Liver (tissue), 9 donors: Measurements from ENCODE around the gene TBL1X. TPM values are rescaled to one million over a fixed set of nuclear protein-coding genes. Genes with fewer than 3 reads are reported as not detected.

ENCODE experiments used
- DNase-seq: peaks from one replicate; pipeline ENCODE4 v3.0.0-alpha.2; 2017; ENCODE audit warnings: low spot score
- H3K27ac ChIP-seq, 2 donors: one replicate each; pipeline ENCODE4 v1.7.0; 2013; ENCODE audit warnings: inconsistent platforms in 2 of 2, low read length in 2 of 2, control low read depth in 1 of 2, low read depth in 1 of 2, mild to moderate bottlenecking in 1 of 2
- H3K27me3 ChIP-seq, 4 donors: one replicate each; pipeline versions ENCODE4 v1.6.1 to v1.7.0; 2013; ENCODE audit warnings: low read length in 3 of 4, inconsistent platforms in 1 of 4, mild to moderate bottlenecking in 1 of 4, moderate library complexity in 1 of 4; ENCODE audit not compliant: control insufficient read depth in 4 of 4, insufficient read depth in 4 of 4
- H3K36me3 ChIP-seq, 4 donors: one replicate each; pipeline versions ENCODE4 v1.6.1 to v1.7.0; 2013; ENCODE audit warnings: low read length in 3 of 4, mild to moderate bottlenecking in 3 of 4, low read depth in 1 of 4, moderate library complexity in 1 of 4; ENCODE audit not compliant: control insufficient read depth in 4 of 4, insufficient read depth in 3 of 4
- H3K4me1 ChIP-seq, 4 donors: one replicate each; pipeline versions ENCODE4 v1.6.1 to v1.7.0; 2013; ENCODE audit warnings: low read length in 3 of 4, mild to moderate bottlenecking in 3 of 4, moderate library complexity in 1 of 4; ENCODE audit not compliant: control insufficient read depth in 4 of 4, insufficient read depth in 4 of 4
- H3K4me3 ChIP-seq, 3 donors: one replicate each; pipeline versions ENCODE4 v1.6.1 to v1.7.0; 2013; ENCODE audit warnings: low read length in 3 of 3, control low read depth in 1 of 3, low read depth in 1 of 3, mild to moderate bottlenecking in 1 of 3
- H3K9ac ChIP-seq, 2 donors: one replicate each; pipeline ENCODE4 v1.7.0; 2013; ENCODE audit warnings: low read length in 2 of 2, mild to moderate bottlenecking in 2 of 2, moderate library complexity in 2 of 2, control low read depth in 1 of 2, low read depth in 1 of 2
- H3K9me3 ChIP-seq, 4 donors: one replicate each; pipeline versions ENCODE4 v1.6.1 to v1.7.0; 2013; ENCODE audit warnings: low read length in 3 of 4; ENCODE audit not compliant: control insufficient read depth in 4 of 4
- EGR1 ChIP-seq, 2 donors: IDR thresholded peaks; 2 replicates each; pipeline ENCODE4 v1.6.1; 2016 to 2018; ENCODE audit warnings: antibody characterized with exemption in 2 of 2, low read depth in 2 of 2
- FOXA1 ChIP-seq: IDR thresholded peaks from 2 replicates; pipeline ENCODE4 v1.6.1; 2016; ENCODE audit warnings: antibody characterized with exemption
- FOXA2 ChIP-seq: IDR thresholded peaks from 2 replicates; pipeline ENCODE4 v1.6.1; 2016; ENCODE audit warnings: antibody characterized with exemption
- GABPA ChIP-seq, 2 donors: IDR thresholded peaks in 1 of 2; conservative IDR thresholded peaks in 1 of 2; 2 replicates each; pipeline ENCODE4 v1.6.1; 2016; ENCODE audit warnings: antibody characterized with exemption in 2 of 2, mild to moderate bottlenecking in 1 of 2, moderate library complexity in 1 of 2
- HNF4A ChIP-seq, 2 donors: conservative IDR thresholded peaks; 2 replicates each; pipeline ENCODE4 v1.6.1; 2016; ENCODE audit warnings: antibody characterized with exemption in 2 of 2, mild to moderate bottlenecking in 2 of 2
- HNF4G ChIP-seq: IDR thresholded peaks from 2 replicates; pipeline ENCODE4 v1.6.1; 2016; ENCODE audit warnings: antibody characterized with exemption
- JUND ChIP-seq, 2 donors: IDR thresholded peaks; 2 replicates each; pipeline ENCODE4 v1.6.1; 2016; ENCODE audit warnings: antibody characterized with exemption in 2 of 2
- NR2F2 ChIP-seq: IDR thresholded peaks from 2 replicates; pipeline ENCODE4 v1.6.1; 2016; ENCODE audit warnings: antibody characterized with exemption
- RXRA ChIP-seq, 2 donors: IDR thresholded peaks; 2 replicates each; pipeline ENCODE4 v1.6.1; 2017 to 2018; ENCODE audit warnings: antibody characterized with exemption in 2 of 2, mild to moderate bottlenecking in 1 of 2
- SP1 ChIP-seq: IDR thresholded peaks from 2 replicates; pipeline ENCODE4 v1.6.1; 2018; ENCODE audit warnings: antibody characterized with exemption, mild to moderate bottlenecking
- TAF1 ChIP-seq: conservative IDR thresholded peaks from 2 replicates; pipeline ENCODE4 v1.6.1; 2016; ENCODE audit warnings: antibody characterized with exemption, mild to moderate bottlenecking
- YY1 ChIP-seq: IDR thresholded peaks from 2 replicates; pipeline ENCODE4 v1.6.1; 2016; ENCODE audit warnings: antibody characterized with exemption, mild to moderate bottlenecking
- WGBS: extraction: QIAGEN DNeasy Blood & Tissue Kit; methylation state at CpG from one replicate; pipeline ENCODE4 v1.1.7; 2013; 5-methylcytosine and 5-hydroxymethylcytosine counted together
- polyA plus RNA-seq, 2 donors: library from polyadenylated mRNA; stranded (reverse) in 1 of 2; unstranded in 1 of 2; fragments of 200-250 nt in 1 of 2; fragments of >200 nt in 1 of 2; fragmentation: Nextera tagmentation in 1 of 2; extraction: Ambion mirVana in 1 of 2; gene quantifications; one replicate each; pipeline versions ENCODE4 v1.2.1 to v1.2.3, GENCODE V29; 2013 to 2015
- total RNA-seq, 2 donors: library from RNA; depleted of rRNA; stranded (reverse); fragments of >200 nt; gene quantifications; one replicate each; pipeline ENCODE4 v1.2.3, GENCODE V29; 2014
- TF ChIP-seq, protein P1 (sequence below): IDR thresholded peaks from 2 replicates; pipeline ENCODE4 v1.6.1; 2016; ENCODE audit warnings: antibody characterized with exemption
- TF ChIP-seq, protein P2 (sequence below): IDR thresholded peaks from 2 replicates; pipeline ENCODE4 v1.6.1; 2016; ENCODE audit warnings: antibody characterized with exemption, mild to moderate bottlenecking
- TF ChIP-seq, protein P3 (sequence below): fragments of 150-350 bp; IDR thresholded peaks from 2 replicates; pipeline ENCODE4 v1.5.1; 2017; ENCODE audit warnings: improper control_type of control experiment, low read depth, low read length; ENCODE audit not compliant: missing input control
- TF ChIP-seq, protein P4 (sequence below): IDR thresholded peaks from 2 replicates; pipeline ENCODE4 v1.6.1; 2016; ENCODE audit warnings: antibody characterized with exemption
- donor health status: healthy.
- donor health status: healthy.
- donor health status: healthy.
- donor health status: healthy.
- donor health status: healthy.

The TBL1X gene
- total and polyA plus RNA-seq, 4 donors: 11.2 to 15.1 (median 11.8) TPM

DNA sequence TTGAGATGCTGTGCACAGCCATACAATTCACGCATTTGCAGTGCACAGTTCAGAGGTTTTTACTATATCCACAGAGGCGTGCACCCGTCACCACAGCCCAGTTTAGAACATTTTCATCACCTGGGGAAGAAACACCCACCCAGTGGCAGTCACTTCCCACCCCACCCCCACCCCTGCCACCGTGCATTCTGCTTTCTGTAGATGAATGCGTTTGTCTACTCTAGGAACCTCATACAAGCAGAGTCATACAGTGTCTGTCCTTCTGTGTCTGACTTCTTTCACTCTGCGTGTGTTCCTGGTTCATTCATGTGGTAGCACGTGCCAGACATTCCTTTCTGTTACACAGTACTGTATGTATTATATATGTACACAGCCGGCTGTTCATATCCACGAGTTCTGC lies 122.8 kb downstream of the TBL1X start:
- Histone ChIP-seq H3K4me1 (no peaks in the 10 kb centered on the region), H3K4me3 (no peak overlapping the region), H3K36me3 (no peaks in the 10 kb centered on the region), H3K27ac (no peak overlapping the region), H3K9ac (no peak overlapping the region), H3K27me3 (no peaks in the 10 kb centered on the region), H3K9me3 (no peaks in the 10 kb centered on the region)
- TF ChIP-seq, protein P1, sequence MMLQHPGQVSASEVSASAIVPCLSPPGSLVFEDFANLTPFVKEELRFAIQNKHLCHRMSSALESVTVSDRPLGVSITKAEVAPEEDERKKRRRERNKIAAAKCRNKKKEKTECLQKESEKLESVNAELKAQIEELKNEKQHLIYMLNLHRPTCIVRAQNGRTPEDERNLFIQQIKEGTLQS: no peak
- TF ChIP-seq FOXA2: no peak
- TF ChIP-seq HNF4G: no peak
- TF ChIP-seq EGR1 (IDR thresholded peaks at IDR 0.05; ENCODE audit: low read depth in 2 of 2): no peak
- 91% methylated on average over 9 of the region's 9 CpGs for WGBS
- no peak for DNase-seq

DNA sequence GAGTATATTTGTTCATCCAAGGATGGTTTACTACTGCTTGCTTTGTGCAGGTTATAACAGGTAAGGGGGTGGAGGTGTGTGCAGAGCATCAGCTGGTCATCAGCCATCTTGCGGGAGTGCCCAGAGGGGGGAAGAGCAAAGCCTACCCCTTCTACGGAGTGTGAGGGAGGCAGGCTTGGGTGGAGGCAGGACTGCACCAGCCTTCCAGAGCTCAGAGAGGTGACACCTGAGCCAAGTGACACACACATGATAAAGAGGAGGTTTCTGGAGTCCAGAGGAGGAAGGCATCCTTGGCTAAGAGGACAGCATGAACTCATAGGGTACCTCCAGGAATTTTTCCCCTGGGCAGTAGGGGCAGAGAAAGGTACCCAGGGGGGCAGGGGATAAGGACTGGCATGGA lies 126.6 kb downstream of the TBL1X start:
- Histone ChIP-seq H3K9ac (no peak overlapping the region), H3K27ac (no peak overlapping the region), H3K4me1 (no peaks in the 10 kb centered on the region), H3K9me3 (no peaks in the 10 kb centered on the region), H3K27me3 (no peaks in the 10 kb centered on the region), H3K36me3 (no peaks in the 10 kb centered on the region), H3K4me3 (no peak overlapping the region)
- 97% methylated on average over 2 of the region's 2 CpGs for WGBS
- TF ChIP-seq HNF4A (conservative IDR thresholded peaks at IDR 0.05): no peak
- no peak for TF ChIP-seq TAF1
- TF ChIP-seq RXRA (IDR thresholded peaks at IDR 0.05): no peak
- TF ChIP-seq SP1: no peak
- no peak for TF ChIP-seq YY1
- no peak for TF ChIP-seq JUND (IDR thresholded peaks at IDR 0.05)
- no peak for TF ChIP-seq NR2F2
- no peak for TF ChIP-seq FOXA2
- TF ChIP-seq, protein P2, sequence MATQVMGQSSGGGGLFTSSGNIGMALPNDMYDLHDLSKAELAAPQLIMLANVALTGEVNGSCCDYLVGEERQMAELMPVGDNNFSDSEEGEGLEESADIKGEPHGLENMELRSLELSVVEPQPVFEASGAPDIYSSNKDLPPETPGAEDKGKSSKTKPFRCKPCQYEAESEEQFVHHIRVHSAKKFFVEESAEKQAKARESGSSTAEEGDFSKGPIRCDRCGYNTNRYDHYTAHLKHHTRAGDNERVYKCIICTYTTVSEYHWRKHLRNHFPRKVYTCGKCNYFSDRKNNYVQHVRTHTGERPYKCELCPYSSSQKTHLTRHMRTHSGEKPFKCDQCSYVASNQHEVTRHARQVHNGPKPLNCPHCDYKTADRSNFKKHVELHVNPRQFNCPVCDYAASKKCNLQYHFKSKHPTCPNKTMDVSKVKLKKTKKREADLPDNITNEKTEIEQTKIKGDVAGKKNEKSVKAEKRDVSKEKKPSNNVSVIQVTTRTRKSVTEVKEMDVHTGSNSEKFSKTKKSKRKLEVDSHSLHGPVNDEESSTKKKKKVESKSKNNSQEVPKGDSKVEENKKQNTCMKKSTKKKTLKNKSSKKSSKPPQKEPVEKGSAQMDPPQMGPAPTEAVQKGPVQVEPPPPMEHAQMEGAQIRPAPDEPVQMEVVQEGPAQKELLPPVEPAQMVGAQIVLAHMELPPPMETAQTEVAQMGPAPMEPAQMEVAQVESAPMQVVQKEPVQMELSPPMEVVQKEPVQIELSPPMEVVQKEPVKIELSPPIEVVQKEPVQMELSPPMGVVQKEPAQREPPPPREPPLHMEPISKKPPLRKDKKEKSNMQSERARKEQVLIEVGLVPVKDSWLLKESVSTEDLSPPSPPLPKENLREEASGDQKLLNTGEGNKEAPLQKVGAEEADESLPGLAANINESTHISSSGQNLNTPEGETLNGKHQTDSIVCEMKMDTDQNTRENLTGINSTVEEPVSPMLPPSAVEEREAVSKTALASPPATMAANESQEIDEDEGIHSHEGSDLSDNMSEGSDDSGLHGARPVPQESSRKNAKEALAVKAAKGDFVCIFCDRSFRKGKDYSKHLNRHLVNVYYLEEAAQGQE: no peak
- TF ChIP-seq GABPA (IDR thresholded peaks at IDR 0.05 in 1 of 2, conservative IDR thresholded peaks at IDR 0.05 in 1 of 2): no peak
- TF ChIP-seq, protein P3, sequence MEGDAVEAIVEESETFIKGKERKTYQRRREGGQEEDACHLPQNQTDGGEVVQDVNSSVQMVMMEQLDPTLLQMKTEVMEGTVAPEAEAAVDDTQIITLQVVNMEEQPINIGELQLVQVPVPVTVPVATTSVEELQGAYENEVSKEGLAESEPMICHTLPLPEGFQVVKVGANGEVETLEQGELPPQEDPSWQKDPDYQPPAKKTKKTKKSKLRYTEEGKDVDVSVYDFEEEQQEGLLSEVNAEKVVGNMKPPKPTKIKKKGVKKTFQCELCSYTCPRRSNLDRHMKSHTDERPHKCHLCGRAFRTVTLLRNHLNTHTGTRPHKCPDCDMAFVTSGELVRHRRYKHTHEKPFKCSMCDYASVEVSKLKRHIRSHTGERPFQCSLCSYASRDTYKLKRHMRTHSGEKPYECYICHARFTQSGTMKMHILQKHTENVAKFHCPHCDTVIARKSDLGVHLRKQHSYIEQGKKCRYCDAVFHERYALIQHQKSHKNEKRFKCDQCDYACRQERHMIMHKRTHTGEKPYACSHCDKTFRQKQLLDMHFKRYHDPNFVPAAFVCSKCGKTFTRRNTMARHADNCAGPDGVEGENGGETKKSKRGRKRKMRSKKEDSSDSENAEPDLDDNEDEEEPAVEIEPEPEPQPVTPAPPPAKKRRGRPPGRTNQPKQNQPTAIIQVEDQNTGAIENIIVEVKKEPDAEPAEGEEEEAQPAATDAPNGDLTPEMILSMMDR: no peak
- DNase-seq: no peak

DNA sequence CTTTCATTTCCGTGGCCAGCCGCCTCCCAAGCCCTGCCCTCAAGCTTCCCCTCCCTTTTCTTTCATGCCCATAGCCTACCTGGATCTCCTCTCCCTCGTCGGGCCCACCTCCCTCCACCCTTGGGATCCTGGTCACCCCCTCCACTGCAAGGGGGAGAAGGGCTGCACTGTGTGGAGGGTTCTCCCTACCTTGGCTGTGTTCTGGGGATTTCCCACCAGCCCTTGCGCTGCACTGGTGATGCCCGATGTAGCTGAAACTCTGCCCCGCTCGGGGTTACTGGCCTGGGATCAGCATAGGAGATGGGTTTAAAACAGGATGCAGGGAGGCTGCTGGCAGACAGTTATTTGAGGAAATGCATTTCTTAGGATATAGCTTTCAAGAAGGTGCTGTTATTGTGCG lies 128.9 kb downstream of the TBL1X start:
- WGBS: 90% methylated on average over 9 of the region's 9 CpGs

More for the DNA sequence above, 128.9 kb downstream of the TBL1X start:
- H3K4me1 ChIP-seq: peaks cover 0 to 6% (median 2%) of the 10 kb centered on the region in 4 donors
- no peaks in the 10 kb centered on the region for H3K36me3 ChIP-seq
- TF ChIP-seq GABPA (IDR thresholded peaks at IDR 0.05 in 1 of 2, conservative IDR thresholded peaks at IDR 0.05 in 1 of 2) (no peak), SP1 (no peak), FOXA1 (no peak), TAF1 (no peak), YY1 (no peak)
- TF ChIP-seq, protein P1: no peak
- TF ChIP-seq, protein P3: no peak
- TF ChIP-seq, protein P4, sequence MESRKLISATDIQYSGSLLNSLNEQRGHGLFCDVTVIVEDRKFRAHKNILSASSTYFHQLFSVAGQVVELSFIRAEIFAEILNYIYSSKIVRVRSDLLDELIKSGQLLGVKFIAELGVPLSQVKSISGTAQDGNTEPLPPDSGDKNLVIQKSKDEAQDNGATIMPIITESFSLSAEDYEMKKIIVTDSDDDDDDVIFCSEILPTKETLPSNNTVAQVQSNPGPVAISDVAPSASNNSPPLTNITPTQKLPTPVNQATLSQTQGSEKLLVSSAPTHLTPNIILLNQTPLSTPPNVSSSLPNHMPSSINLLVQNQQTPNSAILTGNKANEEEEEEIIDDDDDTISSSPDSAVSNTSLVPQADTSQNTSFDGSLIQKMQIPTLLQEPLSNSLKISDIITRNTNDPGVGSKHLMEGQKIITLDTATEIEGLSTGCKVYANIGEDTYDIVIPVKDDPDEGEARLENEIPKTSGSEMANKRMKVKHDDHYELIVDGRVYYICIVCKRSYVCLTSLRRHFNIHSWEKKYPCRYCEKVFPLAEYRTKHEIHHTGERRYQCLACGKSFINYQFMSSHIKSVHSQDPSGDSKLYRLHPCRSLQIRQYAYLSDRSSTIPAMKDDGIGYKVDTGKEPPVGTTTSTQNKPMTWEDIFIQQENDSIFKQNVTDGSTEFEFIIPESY: no peak
- no peaks in the 10 kb centered on the region for H3K27me3 ChIP-seq
- H3K4me3 ChIP-seq: no peak overlapping the region
- H3K27ac ChIP-seq: no peak overlapping the region
- no peaks in the 10 kb centered on the region for H3K9me3 ChIP-seq
- DNase-seq: no peak
- no peak overlapping the region for H3K9ac ChIP-seq
